WERI-Rb-1 (cell line): ENCODE measurements around the gene SARS1.

Experiments
- DNase-seq: peaks from one replicate; pipeline ENCODE4 v3.0.0-alpha.2; 2020
- H3K27ac ChIP-seq: fragments of 250-450 bp; sonication (Bioruptor Pico); 2 replicates; pipeline ENCODE4 v1.5.1; 2020; ENCODE audit warnings: mild to moderate bottlenecking, moderate library complexity
- H3K27me3 ChIP-seq: fragments of 250-450 bp; sonication (Bioruptor Pico); 2 replicates; pipeline ENCODE4 v1.5.1; 2021; ENCODE audit warnings: mild to moderate bottlenecking, low read depth, moderate library complexity; ENCODE audit not compliant: insufficient read depth, severe bottlenecking
- H3K36me3 ChIP-seq: fragments of 250-450 bp; sonication (Bioruptor Pico); 2 replicates; pipeline ENCODE4 v1.5.1; 2020; ENCODE audit warnings: mild to moderate bottlenecking, moderate library complexity
- H3K4me3 ChIP-seq: 2 replicates; pipeline ENCODE4 v1.5.1; 2011; ENCODE audit warnings: low read depth, mild to moderate bottlenecking, control low read depth, low read length
- H3K9me3 ChIP-seq: fragments of 250-450 bp; sonication (Bioruptor Pico); 2 replicates; pipeline ENCODE4 v1.5.1; 2021; ENCODE audit warnings: mild to moderate bottlenecking, moderate library complexity; ENCODE audit not compliant: severe bottlenecking
- CTCF ChIP-seq: IDR thresholded peaks from 2 replicates; pipeline ENCODE4 v1.5.1; 2011; ENCODE audit warnings: low read depth, mild to moderate bottlenecking, control low read depth, inconsistent platforms, low read length

Gene SARS1

GRCh38 chr1:109271458-109271857, 57.7 kb downstream of the SARS1 start:
- H3K27ac ChIP-seq = no peak overlapping the region
- H3K36me3 ChIP-seq = peaks cover 86% of the 10 kb centered on the region
- H3K27me3 ChIP-seq = no peaks in the 10 kb centered on the region
- DNase-seq = no peak
- no peaks in the 10 kb centered on the region for H3K9me3 ChIP-seq
- no peak for TF ChIP-seq CTCF
- H3K4me3 ChIP-seq = no peak overlapping the region

- peaks cover 80% of the 10 kb centered on the region for H3K36me3 ChIP-seq
- H3K27me3 ChIP-seq = no peaks in the 10 kb centered on the region
- no peak for TF ChIP-seq CTCF
- H3K27ac ChIP-seq = no peak overlapping the region
- no peak overlapping the region for H3K4me3 ChIP-seq
- DNase-seq = no peak
- H3K9me3 ChIP-seq = no peaks in the 10 kb centered on the region
Measured at GRCh38 chr1:109272021-109272799, 58.5 kb downstream of the SARS1 start.

GRCh38 chr1:109272831-109273547, 59.3 kb downstream of the SARS1 start:
- Histone ChIP-seq H3K27me3 (no peaks in the 10 kb centered on the region), H3K9me3 (no peaks in the 10 kb centered on the region), H3K4me3 (no peak overlapping the region), H3K27ac (no peak overlapping the region), H3K36me3 (peaks cover 77% of the 10 kb centered on the region)
- no peak for DNase-seq
- TF ChIP-seq CTCF = no peak

GRCh38 chr1:109273570-109274288, 60.0 kb downstream of the SARS1 start:
- no peak for DNase-seq
- Histone ChIP-seq H3K4me3 (no peak overlapping the region), H3K9me3 (no peaks in the 10 kb centered on the region), H3K27me3 (no peaks in the 10 kb centered on the region), H3K27ac (no peak overlapping the region), H3K36me3 (peaks cover 77% of the 10 kb centered on the region)
- TF ChIP-seq CTCF = no peak

- no peak for DNase-seq
- no peak overlapping the region for H3K27ac ChIP-seq
Measured at GRCh38 chr1:109274533-109275476, 61.1 kb downstream of the SARS1 start.

More at GRCh38 chr1:109274533-109275476, 61.1 kb downstream of the SARS1 start:
- Histone ChIP-seq H3K36me3 (peaks cover 74% of the 10 kb centered on the region), H3K4me3 (no peak overlapping the region), H3K27me3 (no peaks in the 10 kb centered on the region), H3K9me3 (no peaks in the 10 kb centered on the region)
- TF ChIP-seq CTCF = no peak
